Gastroesophageal sphincter (tissue), 3 donors: ENCODE measurements around the gene MICU1.

Experiments
- CTCF ChIP-seq, 4 experiments: fragments of 200-600 bp in 2 of 4; fragments of 450-650 bp in 2 of 4; sonication (generic) in 1 of 4; IDR thresholded peaks; one replicate each; pipeline ENCODE4 v1.5.1; 2017 to 2019; ENCODE audit warnings: antibody characterized with exemption in 4 of 4, mild to moderate bottlenecking in 2 of 4, moderate library complexity in 2 of 4
- EP300 ChIP-seq: sonication (generic); formaldehyde crosslinking; IDR thresholded peaks from one replicate; pipeline ENCODE4 v1.6.1; 2017; ENCODE audit warnings: antibody characterized with exemption, mild to moderate bottlenecking
- POLR2AphosphoS5 ChIP-seq: sonication (generic); formaldehyde crosslinking; IDR thresholded peaks from one replicate; pipeline ENCODE4 v1.6.1; 2017; ENCODE audit warnings: antibody characterized with exemption

GRCh38 chr10:72513910-72514309 is 112.0 kb downstream of the MICU1 start:
- TF ChIP-seq CTCF (IDR thresholded peaks at IDR 0.05) (no peak), POLR2AphosphoS5 (no peak), EP300 (no peak)
